Myocyte (in vitro differentiated cells): Measurements from ENCODE around the gene ADAR. TPM values are rescaled to one million over a fixed set of nuclear protein-coding genes. Genes with fewer than 3 reads are reported as not detected.

Experiments used
- total RNA-seq: library from RNA; depleted of rRNA; stranded (reverse); fragments of >200 nt; gene quantifications from 2 replicates; pipeline ENCODE4 v1.2.3, GENCODE V29; 2014

The ADAR gene
- total RNA-seq, 1 donor from 2014 or later = 42.4 TPM

Other genes with a start within 250 kb of the ADAR start
- 1.6 and 5.4 TPM in 2 replicates for gene IL6R, start 202.8 kb downstream of the ADAR start, total RNA-seq
- not detected in 2 replicates for gene TDRD10, start 106.0 kb downstream of the ADAR start, total RNA-seq
- not detected in 2 replicates for gene SHE, start 105.8 kb downstream of the ADAR start, total RNA-seq
- 35.7 and 37.0 TPM in 2 replicates for gene UBE2Q1, start 49.5 kb downstream of the ADAR start, total RNA-seq
- gene CHRNB2, start 40.4 kb downstream of the ADAR start, total RNA-seq = 0.11 and 0.16 TPM in 2 replicates